ENCODE measurements around the gene PLXNA2.

- TF ChIP-seq GATA3 (IDR thresholded peaks at IDR 0.05; ENCODE audit: low read depth, low read length) (no peak), GATA2 (IDR thresholded peaks at IDR 0.05; ENCODE audit: low read depth, low read length) (no peak)
Observed at GRCh38 chr1:208221291-208221622, 22.9 kb downstream of the PLXNA2 start.
